ENCODE measurements around the gene AMHR2. TPM values are rescaled to one million over a fixed set of nuclear protein-coding genes. Genes with fewer than 3 reads are reported as not detected.
"Not testable (repeated sequence)": the region's sequence is repeated elsewhere in the genome, so short reads cannot be mapped to it uniquely, and the experiment has no call there.

The AMHR2 gene
- total RNA-seq, 4 donors from 2014 or later: 0.52 to 12.4 TPM; not detected in 2

DNA sequence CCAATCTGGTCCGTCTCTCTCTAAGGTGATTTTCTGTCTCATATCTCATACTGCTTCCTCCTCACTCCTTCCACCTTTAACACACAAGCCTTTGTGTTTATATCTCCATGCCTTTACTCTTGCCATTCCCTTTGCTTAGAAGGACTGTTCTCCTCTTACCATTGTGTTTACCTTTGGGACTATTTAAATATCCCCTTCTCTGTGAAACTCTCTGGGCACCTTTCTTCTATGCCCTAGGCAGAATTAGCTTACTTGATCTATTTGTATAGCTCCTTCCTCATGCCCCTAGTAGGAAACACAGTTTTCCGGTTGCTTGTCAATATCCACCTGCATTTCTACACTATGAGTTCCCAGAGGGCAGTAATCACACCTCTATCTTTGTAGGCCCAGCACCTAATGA lies 3.9 kb upstream of the AMHR2 start:
- intact Hi-C loops (cut with DNase I; ENCODE audit: low total_unique reads): loop anchor here (5.0 kb wide), 1 partner anchor 67 kb away; no protein-coding TSS in a partner anchor
- Histone ChIP-seq H3K36me3 (no peaks in the 10 kb centered on the region), H3K27me3 (no peaks in the 10 kb centered on the region), H3K9me3 (no peaks in the 10 kb centered on the region), H3K4me1 (no peaks in the 10 kb centered on the region), H3K27ac (no peak overlapping the region), H3K4me3 (no peak overlapping the region)
- TF ChIP-seq, protein P1, sequence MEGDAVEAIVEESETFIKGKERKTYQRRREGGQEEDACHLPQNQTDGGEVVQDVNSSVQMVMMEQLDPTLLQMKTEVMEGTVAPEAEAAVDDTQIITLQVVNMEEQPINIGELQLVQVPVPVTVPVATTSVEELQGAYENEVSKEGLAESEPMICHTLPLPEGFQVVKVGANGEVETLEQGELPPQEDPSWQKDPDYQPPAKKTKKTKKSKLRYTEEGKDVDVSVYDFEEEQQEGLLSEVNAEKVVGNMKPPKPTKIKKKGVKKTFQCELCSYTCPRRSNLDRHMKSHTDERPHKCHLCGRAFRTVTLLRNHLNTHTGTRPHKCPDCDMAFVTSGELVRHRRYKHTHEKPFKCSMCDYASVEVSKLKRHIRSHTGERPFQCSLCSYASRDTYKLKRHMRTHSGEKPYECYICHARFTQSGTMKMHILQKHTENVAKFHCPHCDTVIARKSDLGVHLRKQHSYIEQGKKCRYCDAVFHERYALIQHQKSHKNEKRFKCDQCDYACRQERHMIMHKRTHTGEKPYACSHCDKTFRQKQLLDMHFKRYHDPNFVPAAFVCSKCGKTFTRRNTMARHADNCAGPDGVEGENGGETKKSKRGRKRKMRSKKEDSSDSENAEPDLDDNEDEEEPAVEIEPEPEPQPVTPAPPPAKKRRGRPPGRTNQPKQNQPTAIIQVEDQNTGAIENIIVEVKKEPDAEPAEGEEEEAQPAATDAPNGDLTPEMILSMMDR (IDR thresholded peaks at IDR 0.05): no peak
- TF ChIP-seq POLR2A (IDR thresholded peaks at IDR 0.05): no peak
- DNase-seq: no peak

DNA sequence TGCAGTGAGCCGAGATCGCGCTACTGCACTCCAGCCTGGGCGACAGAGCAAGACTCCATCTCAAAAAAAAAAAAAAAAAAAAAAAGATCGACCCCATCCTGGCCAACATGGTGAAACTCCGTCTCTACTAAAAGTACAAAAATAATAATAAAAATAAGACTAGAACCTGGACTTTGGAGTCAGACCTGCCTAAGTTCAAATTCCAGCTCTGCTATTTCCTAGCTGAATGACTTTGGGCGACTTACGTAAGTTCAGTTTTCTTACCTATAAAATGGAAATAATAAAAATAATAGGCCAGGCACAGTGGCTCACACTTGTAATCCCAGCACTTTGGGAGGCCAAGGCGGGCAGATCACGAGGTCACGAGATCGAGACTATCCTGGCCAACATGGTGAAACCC lies 1.4 kb upstream of the AMHR2 start:
- not testable (repeated sequence) for H3K36me3 ChIP-seq, H3K4me3 ChIP-seq, H3K27me3 ChIP-seq, H3K27ac ChIP-seq, H3K4me1 ChIP-seq, DNase-seq, H3K9me3 ChIP-seq
- intact Hi-C loops (cut with DNase I; ENCODE audit: low total_unique reads): loop anchor here (5.0 kb wide), 1 partner anchor 70 kb away; no protein-coding TSS in a partner anchor

DNA sequence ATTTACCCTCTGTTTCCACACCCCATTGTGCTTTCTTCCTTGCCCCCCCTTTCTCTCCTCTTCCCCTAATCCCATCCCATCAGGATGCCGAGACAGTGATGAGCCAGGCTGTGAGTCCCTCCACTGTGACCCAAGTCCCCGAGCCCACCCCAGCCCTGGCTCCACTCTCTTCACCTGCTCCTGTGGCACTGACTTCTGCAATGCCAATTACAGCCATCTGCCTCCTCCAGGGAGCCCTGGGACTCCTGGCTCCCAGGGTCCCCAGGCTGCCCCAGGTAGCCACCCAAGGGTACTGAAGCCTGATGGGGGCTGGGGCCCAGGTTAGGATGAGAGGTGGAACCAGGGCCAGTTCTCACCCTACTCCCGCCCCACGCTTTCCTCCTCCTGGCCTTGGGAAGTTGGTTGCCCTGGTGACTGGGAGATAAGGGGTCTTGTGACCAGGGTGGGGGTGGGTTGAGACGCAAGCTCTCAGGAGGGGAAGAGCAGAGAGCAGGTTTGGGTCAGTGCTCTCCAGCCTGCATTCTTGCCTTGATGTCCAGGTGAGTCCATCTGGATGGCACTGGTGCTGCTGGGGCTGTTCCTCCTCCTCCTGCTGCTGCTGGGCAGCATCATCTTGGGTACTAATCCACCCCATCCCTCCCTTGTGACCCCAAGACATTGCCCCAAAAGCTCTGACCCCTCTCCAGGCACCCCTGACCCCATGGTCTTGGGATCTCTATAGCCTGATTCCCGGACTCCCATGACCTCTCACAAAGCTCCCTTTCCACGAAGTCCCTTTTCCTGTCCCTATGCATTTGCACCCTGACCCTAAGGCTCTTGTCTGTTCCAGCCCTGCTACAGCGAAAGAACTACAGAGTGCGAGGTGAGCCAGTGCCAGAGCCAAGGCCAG lies 1.2 kb downstream of the AMHR2 start:
- peak overlapping the region in 1 of 2 donors; percentile 18 for H3K4me3 ChIP-seq

DNA sequence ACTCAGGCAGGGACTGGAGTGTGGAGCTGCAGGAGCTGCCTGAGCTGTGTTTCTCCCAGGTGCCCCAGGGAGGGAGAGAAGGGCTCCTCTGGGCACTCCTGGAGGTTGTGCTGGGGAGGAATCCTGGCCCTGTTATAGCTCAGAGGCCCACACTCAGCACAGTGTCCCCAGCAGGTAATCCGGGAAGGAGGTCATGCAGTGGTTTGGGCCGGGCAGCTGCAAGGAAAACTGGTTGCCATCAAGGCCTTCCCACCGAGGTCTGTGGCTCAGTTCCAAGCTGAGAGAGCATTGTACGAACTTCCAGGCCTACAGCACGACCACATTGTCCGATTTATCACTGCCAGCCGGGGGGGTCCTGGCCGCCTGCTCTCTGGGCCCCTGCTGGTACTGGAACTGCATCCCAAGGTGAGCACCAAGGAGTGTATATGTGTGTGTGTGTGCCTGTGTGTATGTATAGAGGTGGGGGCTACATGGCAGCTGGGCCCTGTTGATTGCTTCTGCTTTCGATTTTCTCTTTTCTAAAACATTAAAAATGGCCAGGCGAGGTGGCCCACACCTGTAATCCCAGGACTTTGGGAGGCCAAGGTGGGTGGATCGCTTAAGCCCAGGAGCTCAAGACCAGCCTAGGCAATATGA lies 2.0 kb downstream of the AMHR2 start:
- intact Hi-C loops (cut with DNase I; ENCODE audit: low total_unique reads): no loop called here
- TF ChIP-seq, protein P1 (IDR thresholded peaks at IDR 0.05): no peak
- no peak for TF ChIP-seq POLR2A (IDR thresholded peaks at IDR 0.05)
- Histone ChIP-seq H3K4me1 (no peaks in the 10 kb centered on the region), H3K4me3 (peak overlapping the region in 1 of 2 donors; percentile 18), H3K27ac (no peak overlapping the region), H3K27me3 (no peaks in the 10 kb centered on the region), H3K36me3 (no peaks in the 10 kb centered on the region), H3K9me3 (no peaks in the 10 kb centered on the region)
- DNase-seq: no peak

More for the DNA sequence above, 1.2 kb downstream of the AMHR2 start:
- no peaks in the 10 kb centered on the region for H3K36me3 ChIP-seq
- intact Hi-C loops (cut with DNase I; ENCODE audit: low total_unique reads): loop anchor here (5.0 kb wide), 1 partner anchor 73 kb away; no protein-coding TSS in a partner anchor
- H3K9me3 ChIP-seq: no peaks in the 10 kb centered on the region
- no peak overlapping the region for H3K27ac ChIP-seq
- no peaks in the 10 kb centered on the region for H3K4me1 ChIP-seq
- no peaks in the 10 kb centered on the region for H3K27me3 ChIP-seq
- no peak for DNase-seq
- TF ChIP-seq, protein P1 (IDR thresholded peaks at IDR 0.05): no peak
- TF ChIP-seq POLR2A (IDR thresholded peaks at IDR 0.05): no peak

- intact Hi-C loops (cut with DNase I; ENCODE audit: low total_unique reads): no loop called here
- no peaks in the 10 kb centered on the region for H3K36me3 ChIP-seq
- DNase-seq: no peak
These were observed 4.4 kb downstream of the AMHR2 start for GRCh38 chr12:53427905-53428594.

More at GRCh38 chr12:53427905-53428594, 4.4 kb downstream of the AMHR2 start:
- no peaks in the 10 kb centered on the region for H3K4me1 ChIP-seq
- TF ChIP-seq, protein P1 (IDR thresholded peaks at IDR 0.05): no peak
- TF ChIP-seq POLR2A (IDR thresholded peaks at IDR 0.05): no peak
- no peak overlapping the region for H3K4me3 ChIP-seq
- no peaks in the 10 kb centered on the region for H3K9me3 ChIP-seq
- no peaks in the 10 kb centered on the region for H3K27me3 ChIP-seq
- no peak overlapping the region for H3K27ac ChIP-seq
